ENCODE data around the gene SLC25A33. TPM values are rescaled to one million over a fixed set of nuclear protein-coding genes. Genes with fewer than 3 reads are reported as not detected.
A peak's percentile ranks its signal among the peaks of the same experiment; 100 is the strongest.

Gene SLC25A33
- total and polyA plus RNA-seq, 2 of the 8 experiments (the other 6 are each of a cell fraction or from before 2014, with no cell fraction given) = 7.8 to 12.8 TPM

DNA sequence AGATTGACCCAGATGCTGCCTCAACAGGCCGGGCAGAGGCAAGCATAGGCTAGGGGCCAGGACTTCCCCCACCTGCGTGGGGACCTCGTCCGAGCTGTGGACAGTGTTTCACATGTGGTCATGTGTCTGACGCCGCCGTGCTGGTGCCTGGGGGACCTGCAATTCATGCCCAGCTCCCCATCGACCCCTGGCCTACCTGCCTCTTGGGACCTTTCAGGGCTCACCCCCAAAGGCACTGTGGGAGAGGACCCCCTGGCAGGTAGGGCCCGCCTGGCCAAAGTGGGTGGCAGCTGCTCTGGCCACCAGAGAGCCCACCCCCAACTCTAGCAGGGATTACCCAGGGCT, 53.9 kb downstream of the SLC25A33 start:
- POLR2A ChIA-PET (ENCODE audit: partially characterized antibody) = interaction anchor here (1.0 to 1.5 kb wide), 3 partner anchors 14 to 124 kb away, joined by 3 to 4 read pairs (median 4); no protein-coding TSS in a partner anchor
- Histone ChIP-seq H3K9ac (replicated peaks in 1 of 4; ENCODE audit: extremely low read depth in 1 of 4, low read depth in 3 of 4, low read length in 3 of 4) (no peak overlapping the region), H2AFZ (ENCODE audit: low read length) (no peak overlapping the region), H3K9me3 (ENCODE audit: insufficient read depth in 2 of 2, low read depth in 1 of 2, low read length in 1 of 2) (no peaks in the 10 kb centered on the region), H3K23me2 (ENCODE audit: low read depth, low read length) (peaks cover 7% of the 10 kb centered on the region; the same call in 1 of the 2 replicates), H2BK5ac (ENCODE audit: low read depth, low read length) (0 out of 2 replicates have a peak overlapping the region, but pooled peaks have one; percentile 35), H3K27me3 (replicated peaks in 1 of 4; ENCODE audit: control insufficient read depth in 3 of 4, extremely low read depth in 1 of 4, insufficient read depth in 3 of 4, low read length in 3 of 4) (no peaks in the 10 kb centered on the region), H3K36me3 (ENCODE audit: control insufficient read depth in 2 of 4, insufficient read depth in 4 of 4, low read length in 3 of 4) (peaks cover 0 to 8% (median 3%) of the 10 kb centered on the region in 4 experiments; a peak in 5 of 8 replicates), H3K56ac (replicated peaks; ENCODE audit: insufficient read length, low read depth, low read length) (no peak overlapping the region), H3K79me2 (ENCODE audit: control insufficient read depth in 1 of 2, insufficient read depth in 2 of 2, low read length in 2 of 2) (peaks cover 11 to 70% of the 10 kb centered on the region in 2 experiments; a peak in 3 of 4 replicates), H4K91ac (replicated peaks; ENCODE audit: insufficient read length, low read length) (no peak overlapping the region), H4K8ac (ENCODE audit: extremely low read depth, insufficient read depth, low read length) (no peak overlapping the region), H3K27ac (ENCODE audit: low read depth, low read length) (0 out of 2 replicates have a peak overlapping the region, but pooled peaks have one; percentile 39), H2BK15ac (ENCODE audit: low read length) (no peak overlapping the region), H3K18ac (ENCODE audit: extremely low read depth, low read length) (no peak overlapping the region), H3K79me1 (ENCODE audit: low read depth, low read length) (peaks cover 22% of the 10 kb centered on the region), H3K4me1 (replicated peaks in 1 of 4; ENCODE audit: control insufficient read depth in 3 of 4, insufficient read depth in 4 of 4, low read length in 3 of 4) (peaks cover 0 to 40% (median 28%) of the 10 kb centered on the region in 4 experiments; a peak in 5 of 7 replicates), H3K4ac (replicated peaks; ENCODE audit: insufficient read length, low read depth, low read length) (no peak overlapping the region), H3K4me2 (ENCODE audit: insufficient read depth in 1 of 2, low read depth in 2 of 2, low read length in 2 of 2) (peak overlapping the region in 1 of 2 experiments; percentile 30; a peak in 1 of 4 replicates), H3K14ac (ENCODE audit: insufficient read length) (no peak overlapping the region), H2BK120ac (replicated peaks; ENCODE audit: low read depth, low read length) (no peak overlapping the region), H2AK5ac (ENCODE audit: low read depth, low read length) (no peak overlapping the region), H2BK12ac (ENCODE audit: low read depth, low read length) (no peak overlapping the region), H3K23ac (ENCODE audit: insufficient read length) (no peak overlapping the region), H4K5ac (ENCODE audit: insufficient read length, low read depth, low read length) (no peak overlapping the region), H4K20me1 (replicated peaks in 1 of 2; ENCODE audit: control insufficient read depth in 1 of 2, insufficient read depth in 2 of 2, low read length in 2 of 2) (peaks cover 37 to 43% of the 10 kb centered on the region in 2 experiments), H3K4me3 (ENCODE audit: extremely low read depth in 1 of 4, insufficient read depth in 2 of 4, low read depth in 3 of 4, low read length in 4 of 4) (no peak overlapping the region), H2BK20ac (ENCODE audit: low read length) (no peak overlapping the region)
- FAIRE-seq (no peak), DNase-seq (ENCODE audit: low read depth in 1 of 2, low spot score in 2 of 2) (no peak)
- no peak for TF ChIP-seq TBP (IDR thresholded peaks at IDR 0.05; ENCODE audit: low read depth, low read length)
- no peak for TF ChIP-seq ASH2L (IDR thresholded peaks at IDR 0.05; ENCODE audit: low read length)
- TF ChIP-seq CBX5 (IDR thresholded peaks at IDR 0.05; ENCODE audit: low read depth, low read length) = no peak
- no peak for TF ChIP-seq SUZ12 (IDR thresholded peaks at IDR 0.05; ENCODE audit: low read length)
- no peak for TF ChIP-seq BRCA1 (IDR thresholded peaks at IDR 0.05; ENCODE audit: low read depth, low read length)
- TF ChIP-seq, protein P1, sequence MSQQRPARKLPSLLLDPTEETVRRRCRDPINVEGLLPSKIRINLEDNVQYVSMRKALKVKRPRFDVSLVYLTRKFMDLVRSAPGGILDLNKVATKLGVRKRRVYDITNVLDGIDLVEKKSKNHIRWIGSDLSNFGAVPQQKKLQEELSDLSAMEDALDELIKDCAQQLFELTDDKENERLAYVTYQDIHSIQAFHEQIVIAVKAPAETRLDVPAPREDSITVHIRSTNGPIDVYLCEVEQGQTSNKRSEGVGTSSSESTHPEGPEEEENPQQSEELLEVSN (IDR thresholded peaks at IDR 0.05) = no peak
- TF ChIP-seq, protein P2, sequence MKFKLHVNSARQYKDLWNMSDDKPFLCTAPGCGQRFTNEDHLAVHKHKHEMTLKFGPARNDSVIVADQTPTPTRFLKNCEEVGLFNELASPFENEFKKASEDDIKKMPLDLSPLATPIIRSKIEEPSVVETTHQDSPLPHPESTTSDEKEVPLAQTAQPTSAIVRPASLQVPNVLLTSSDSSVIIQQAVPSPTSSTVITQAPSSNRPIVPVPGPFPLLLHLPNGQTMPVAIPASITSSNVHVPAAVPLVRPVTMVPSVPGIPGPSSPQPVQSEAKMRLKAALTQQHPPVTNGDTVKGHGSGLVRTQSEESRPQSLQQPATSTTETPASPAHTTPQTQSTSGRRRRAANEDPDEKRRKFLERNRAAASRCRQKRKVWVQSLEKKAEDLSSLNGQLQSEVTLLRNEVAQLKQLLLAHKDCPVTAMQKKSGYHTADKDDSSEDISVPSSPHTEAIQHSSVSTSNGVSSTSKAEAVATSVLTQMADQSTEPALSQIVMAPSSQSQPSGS (IDR thresholded peaks at IDR 0.05; ENCODE audit: low read length) = no peak
- no peak for TF ChIP-seq POU5F1 (IDR thresholded peaks at IDR 0.05; ENCODE audit: low read depth, low read length)
- no peak for TF ChIP-seq KDM1A (IDR thresholded peaks at IDR 0.05; ENCODE audit: borderline replicate concordance, low read length)
- TF ChIP-seq SRF (IDR thresholded peaks at IDR 0.05; ENCODE audit: low read depth, low read length) = no peak
- no peak for TF ChIP-seq CBX8 (IDR thresholded peaks at IDR 0.05; ENCODE audit: borderline replicate concordance, low read depth, low read length)
- TF ChIP-seq JUN (IDR thresholded peaks at IDR 0.05; ENCODE audit: low read depth, low read length) = no peak
- CTCF ChIA-PET (ENCODE audit: partially characterized antibody) = interaction anchor here (0.7 to 6.1 kb wide), 9 partner anchors 14 to 326 kb away, joined by 3 to 44 read pairs (median 4); no protein-coding TSS in a partner anchor
- WGBS, 2 experiments (ENCODE audit: extremely low coverage in 1 of 2, insufficient coverage in 1 of 2, insufficient read length in 1 of 2, insufficient replicate concordance in 2 of 2, low coverage in 1 of 2, low lambda C conversion rate in 2 of 2, missing lambda C conversion rate in 1 of 2) = 93% methylated on average over 8 of the region's 9 CpGs; no CpG with 5 or more reads in 1 of the 2 experiments

Measured in H1 (cell line).